ENCODE results near the gene PCDHGB6. TPM values are rescaled to one million over a fixed set of nuclear protein-coding genes. Genes with fewer than 3 reads are reported as not detected.

PCDHGB6 gene
- total RNA-seq, 1 experiment from 2014 or later = 6.0 TPM

DNA sequence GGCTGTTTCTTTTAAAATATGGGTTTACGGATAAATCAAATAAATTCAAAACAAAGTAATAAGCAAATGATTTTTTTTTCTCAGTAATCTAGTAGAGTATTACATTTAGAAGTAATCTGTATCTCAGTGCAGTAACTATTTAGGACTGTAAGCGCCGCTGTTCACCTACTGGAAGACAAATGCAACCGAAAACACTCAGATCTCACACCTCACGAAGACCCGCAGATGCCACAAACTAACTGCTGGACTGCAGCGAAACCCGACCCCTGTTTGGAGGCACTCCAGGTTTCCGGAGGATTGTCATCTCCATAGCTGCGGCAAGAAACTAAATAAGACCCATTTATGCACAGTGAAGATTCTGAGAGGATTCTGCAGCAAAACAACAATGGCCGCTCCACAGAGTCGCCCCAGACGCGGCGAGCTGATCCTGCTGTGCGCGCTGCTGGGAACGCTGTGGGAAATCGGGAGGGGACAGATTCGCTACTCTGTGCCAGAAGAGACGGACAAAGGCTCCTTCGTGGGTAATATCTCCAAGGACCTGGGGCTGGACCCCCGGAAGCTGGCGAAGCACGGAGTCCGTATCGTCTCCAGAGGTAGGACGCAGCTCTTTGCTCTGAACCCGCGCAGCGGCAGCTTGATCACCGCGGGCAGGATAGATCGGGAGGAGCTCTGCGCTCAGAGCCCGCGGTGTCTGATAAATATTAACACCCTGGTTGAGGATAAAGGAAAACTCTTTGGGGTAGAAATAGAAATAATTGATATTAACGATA, 15.2 kb upstream of the PCDHGB6 start, which contains the start of gene PCDHGA8:
TSS of gene PCDHGA8 (plus strand) at position 205 of the 770 bp plus-strand sequence. CDS start at position 386, 181 bp downstream.
- Histone ChIP-seq H3T11ph (ENCODE audit: low read length) (no peak within 1 kb of the TSS), H2BK20ac (ENCODE audit: low read depth, low read length, poor library complexity, severe bottlenecking) (no peak within 1 kb of the TSS), H3K27me3 (ENCODE audit: insufficient read depth, low read length) (no peaks in the 10 kb centered on the region), H4K20me1 (ENCODE audit: control insufficient read depth, insufficient read depth, insufficient read length) (no peaks in the 10 kb centered on the region), H3K9ac (ENCODE audit: extremely low read depth, insufficient read length, low read length) (no peak within 1 kb of the TSS), H3K27ac (ENCODE audit: insufficient read length, low read depth, low read length) (no peak within 1 kb of the TSS), H2BK5ac (ENCODE audit: insufficient read length, low read length) (no peak within 1 kb of the TSS), H2BK15ac (ENCODE audit: low read depth, low read length) (no peak within 1 kb of the TSS), H2BK12ac (ENCODE audit: insufficient read length, low read depth, low read length) (no peak within 1 kb of the TSS), H3K18ac (ENCODE audit: insufficient read length, low read depth, low read length) (no peak within 1 kb of the TSS), H2AFZ (ENCODE audit: low read length) (no peak within 1 kb of the TSS), H3K23me2 (ENCODE audit: insufficient read length, low read depth, low read length, poor library complexity, severe bottlenecking) (no peaks in the 10 kb centered on the region), H3K14ac (ENCODE audit: insufficient read depth, low read length) (no peak within 1 kb of the TSS), H3K4ac (ENCODE audit: low read depth, low read length) (no peak within 1 kb of the TSS), H3K4me1 (ENCODE audit: insufficient read depth, low read length) (0 out of 2 replicates have a peak, but pooled peaks cover 2% of the 10 kb centered on the region), H3K9me3 (ENCODE audit: control insufficient read depth, low read depth, low read length) (peaks cover 53% of the 10 kb centered on the region), H4K5ac (ENCODE audit: insufficient read length, low read depth, low read length) (no peak within 1 kb of the TSS), H2AK5ac (ENCODE audit: insufficient read length, low read length) (no peak within 1 kb of the TSS), H3K23ac (ENCODE audit: insufficient read length, low read depth, low read length) (no peak within 1 kb of the TSS), H3K4me2 (ENCODE audit: insufficient read depth, insufficient read length, low read length) (no peak within 1 kb of the TSS), H3K56ac (ENCODE audit: insufficient read length, low read depth, low read length) (no peak within 1 kb of the TSS), H3K79me2 (ENCODE audit: insufficient read depth, low read length) (no peaks in the 10 kb centered on the region), H3K79me1 (ENCODE audit: insufficient read depth, low read depth, low read length, poor library complexity, severe bottlenecking) (no peaks in the 10 kb centered on the region), H2BK120ac (ENCODE audit: low read depth, low read length, poor library complexity, severe bottlenecking) (no peak within 1 kb of the TSS), H4K8ac (replicated peaks; ENCODE audit: insufficient read length, low read depth, low read length) (no peak within 1 kb of the TSS), H4K91ac (ENCODE audit: insufficient read length, low read depth, low read length) (no peak within 1 kb of the TSS)
- no CpG with 5 or more reads among the region's 38 CpGs for WGBS (ENCODE audit: extremely low coverage, insufficient read length, low lambda C conversion rate)
- Mint-ChIP-seq H3K27ac (0 out of 7 replicates have a peak within 1 kb of the TSS, but pooled peaks of 1 of the 3 experiments have one; percentile 59), H3K36me3 (ENCODE audit: insufficient read depth in 1 of 3, low read depth in 3 of 3) (peaks cover 29 to 64% (median 56%) of the 10 kb centered on the region in 3 experiments), H3K9me3 (peaks cover 62 to 76% of the 10 kb centered on the region in 2 experiments), H3K4me3 (no peak within 1 kb of the TSS), H3K4me1 (no peaks in the 10 kb centered on the region), H3K27me3 (ENCODE audit: low read depth) (peaks cover 10% of the 10 kb centered on the region)
- DNase-seq = no peak
- TF ChIP-seq, protein P1, sequence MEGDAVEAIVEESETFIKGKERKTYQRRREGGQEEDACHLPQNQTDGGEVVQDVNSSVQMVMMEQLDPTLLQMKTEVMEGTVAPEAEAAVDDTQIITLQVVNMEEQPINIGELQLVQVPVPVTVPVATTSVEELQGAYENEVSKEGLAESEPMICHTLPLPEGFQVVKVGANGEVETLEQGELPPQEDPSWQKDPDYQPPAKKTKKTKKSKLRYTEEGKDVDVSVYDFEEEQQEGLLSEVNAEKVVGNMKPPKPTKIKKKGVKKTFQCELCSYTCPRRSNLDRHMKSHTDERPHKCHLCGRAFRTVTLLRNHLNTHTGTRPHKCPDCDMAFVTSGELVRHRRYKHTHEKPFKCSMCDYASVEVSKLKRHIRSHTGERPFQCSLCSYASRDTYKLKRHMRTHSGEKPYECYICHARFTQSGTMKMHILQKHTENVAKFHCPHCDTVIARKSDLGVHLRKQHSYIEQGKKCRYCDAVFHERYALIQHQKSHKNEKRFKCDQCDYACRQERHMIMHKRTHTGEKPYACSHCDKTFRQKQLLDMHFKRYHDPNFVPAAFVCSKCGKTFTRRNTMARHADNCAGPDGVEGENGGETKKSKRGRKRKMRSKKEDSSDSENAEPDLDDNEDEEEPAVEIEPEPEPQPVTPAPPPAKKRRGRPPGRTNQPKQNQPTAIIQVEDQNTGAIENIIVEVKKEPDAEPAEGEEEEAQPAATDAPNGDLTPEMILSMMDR (conservative IDR thresholded peaks at IDR 0.05) = no peak
